Cerebellar nuclear complex (tissue), 1 donor: ENCODE data around the gene IPP.
"Not testable (repeated sequence)": the region's sequence is repeated elsewhere in the genome, so short reads cannot be mapped to it uniquely, and the experiment has no call there.

Experiments
- DNase-seq, 2 experiments: peaks; one replicate each; lab custom pipeline; 2025; lab: John Stamatoyannopoulos, UW

The IPP gene

GRCh38 chr1:45739641-45740156, 10.8 kb downstream of the IPP start:
- DNase-seq: not testable (repeated sequence)

GRCh38 chr1:45739137-45739536, 11.3 kb downstream of the IPP start:
- DNase-seq: no peak

DNA sequence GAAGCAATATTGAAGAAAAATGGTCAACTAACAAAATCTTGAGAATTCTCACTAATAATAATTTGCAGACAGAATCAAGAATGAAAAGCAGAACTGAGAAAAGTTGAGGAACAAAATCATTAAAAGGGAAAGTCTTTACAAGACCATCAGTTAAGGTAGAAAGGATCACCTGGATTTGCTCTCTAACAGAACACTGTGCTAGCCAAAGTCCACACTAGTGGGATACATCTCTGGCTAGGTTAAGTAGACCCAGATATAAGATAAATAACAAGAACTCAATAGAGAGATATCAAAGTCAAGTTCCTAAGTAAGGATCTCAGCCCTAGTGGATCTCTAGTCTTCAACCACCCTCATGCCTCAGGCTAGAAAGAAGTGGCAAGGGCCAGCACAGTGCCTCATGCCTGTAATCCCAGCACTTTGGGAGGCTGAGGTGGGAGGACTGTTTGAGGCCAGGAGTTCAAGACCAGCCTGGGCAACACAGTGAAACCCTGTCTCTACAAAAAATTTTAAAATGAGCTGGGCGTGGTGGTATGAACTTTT, 19.6 kb downstream of the IPP start:
- no peak for DNase-seq

GRCh38 chr1:45730075-45730779, 20.2 kb downstream of the IPP start:
- no peak for DNase-seq

GRCh38 chr1:45726007-45726406, 24.4 kb downstream of the IPP start:
- DNase-seq: not testable (repeated sequence)

- DNase-seq: no peak
These were observed 27.1 kb downstream of the IPP start for GRCh38 chr1:45723248-45723930.

GRCh38 chr1:45722809-45723208, 27.6 kb downstream of the IPP start:
- DNase-seq: no peak

DNA sequence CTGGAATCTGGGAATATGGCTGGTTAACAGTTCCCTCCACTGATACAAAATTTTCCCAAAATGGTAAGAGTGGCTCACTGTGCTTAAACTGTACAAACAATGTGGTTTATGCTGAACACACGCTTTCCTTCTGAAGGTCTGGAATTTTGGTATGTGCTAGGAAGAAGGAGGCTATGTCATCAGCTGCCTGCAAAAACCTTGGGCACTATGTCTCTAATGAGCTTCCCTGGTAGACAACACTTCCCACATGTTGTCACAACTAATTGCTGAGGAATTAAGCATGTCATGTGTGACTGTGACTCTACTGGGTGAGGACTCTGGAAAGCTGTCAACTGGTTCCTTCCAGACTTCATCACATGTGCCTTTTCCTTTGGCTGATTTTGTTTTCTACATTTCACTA, 29.2 kb downstream of the IPP start:
- DNase-seq: no peak

GRCh38 chr1:45718289-45718688, 32.2 kb downstream of the IPP start:
- peak in 1 of 2 experiments; percentile 34 for DNase-seq

GRCh38 chr1:45717386-45717785, 33.1 kb downstream of the IPP start:
- DNase-seq: not testable (repeated sequence)

- no peak for DNase-seq
These were observed 33.8 kb downstream of the IPP start for GRCh38 chr1:45716700-45717099.

DNA sequence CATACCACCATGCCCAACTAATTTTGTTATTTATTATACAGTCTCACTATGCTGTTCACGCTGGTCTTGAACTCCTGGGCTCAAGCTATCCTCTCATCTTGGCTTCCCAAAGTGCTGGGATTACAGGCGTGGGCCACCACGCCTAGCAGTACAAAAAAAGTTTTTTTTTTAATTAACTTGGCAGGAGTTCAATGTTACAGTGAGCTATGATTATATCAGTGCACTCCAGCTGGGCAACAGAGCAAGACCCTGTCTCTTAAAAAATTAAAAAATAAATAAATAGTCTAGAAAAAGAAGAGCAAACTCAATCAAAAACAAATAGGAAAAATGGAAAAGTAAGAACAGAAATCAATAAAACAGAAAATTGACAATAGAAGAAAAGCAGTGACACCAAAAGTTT, 36.7 kb downstream of the IPP start:
- DNase-seq: no peak

- DNase-seq: no peak
These were observed 45.8 kb downstream of the IPP start for GRCh38 chr1:45704637-45705036.

DNA sequence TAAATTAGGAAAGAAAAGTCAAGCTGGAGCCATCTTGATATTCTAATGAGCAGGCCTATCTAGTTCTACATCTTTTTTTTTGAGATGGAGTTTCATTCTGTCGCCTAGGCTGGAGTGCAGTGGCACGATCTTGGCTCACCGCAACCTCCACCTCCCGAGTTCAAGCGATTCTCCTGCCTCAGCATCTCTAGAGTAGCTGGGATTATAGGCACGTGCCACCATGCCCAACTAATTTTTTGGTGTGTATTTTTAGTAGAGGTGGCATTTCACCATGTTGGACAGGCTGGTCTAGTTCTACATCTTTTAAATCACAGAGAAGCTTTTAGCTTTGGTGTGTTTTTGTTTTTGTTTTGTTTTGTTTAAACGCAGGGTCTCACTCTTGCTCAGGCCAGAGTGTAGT, 55.6 kb downstream of the IPP start:
- DNase-seq: no peak

DNA sequence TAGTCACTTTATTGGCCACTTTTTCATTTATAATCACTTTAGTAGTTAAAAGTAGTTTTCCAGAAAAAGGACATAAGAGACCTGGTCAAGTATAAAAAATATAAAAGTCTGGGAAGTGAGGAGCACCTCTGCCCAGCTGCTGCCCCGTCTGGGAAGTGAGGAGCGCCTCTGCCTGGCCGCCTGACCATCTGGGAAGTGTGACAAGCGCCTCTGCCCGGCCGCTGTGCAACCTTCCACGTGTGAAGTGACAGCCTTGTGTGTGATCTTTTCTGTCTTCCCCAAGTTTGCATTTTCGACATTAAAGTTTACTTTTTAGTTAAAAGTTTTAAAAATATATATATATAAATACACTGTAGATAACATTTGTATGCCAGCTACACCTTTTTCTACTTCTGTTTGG, 56.6 kb downstream of the IPP start:
- not testable (repeated sequence) for DNase-seq

DNA sequence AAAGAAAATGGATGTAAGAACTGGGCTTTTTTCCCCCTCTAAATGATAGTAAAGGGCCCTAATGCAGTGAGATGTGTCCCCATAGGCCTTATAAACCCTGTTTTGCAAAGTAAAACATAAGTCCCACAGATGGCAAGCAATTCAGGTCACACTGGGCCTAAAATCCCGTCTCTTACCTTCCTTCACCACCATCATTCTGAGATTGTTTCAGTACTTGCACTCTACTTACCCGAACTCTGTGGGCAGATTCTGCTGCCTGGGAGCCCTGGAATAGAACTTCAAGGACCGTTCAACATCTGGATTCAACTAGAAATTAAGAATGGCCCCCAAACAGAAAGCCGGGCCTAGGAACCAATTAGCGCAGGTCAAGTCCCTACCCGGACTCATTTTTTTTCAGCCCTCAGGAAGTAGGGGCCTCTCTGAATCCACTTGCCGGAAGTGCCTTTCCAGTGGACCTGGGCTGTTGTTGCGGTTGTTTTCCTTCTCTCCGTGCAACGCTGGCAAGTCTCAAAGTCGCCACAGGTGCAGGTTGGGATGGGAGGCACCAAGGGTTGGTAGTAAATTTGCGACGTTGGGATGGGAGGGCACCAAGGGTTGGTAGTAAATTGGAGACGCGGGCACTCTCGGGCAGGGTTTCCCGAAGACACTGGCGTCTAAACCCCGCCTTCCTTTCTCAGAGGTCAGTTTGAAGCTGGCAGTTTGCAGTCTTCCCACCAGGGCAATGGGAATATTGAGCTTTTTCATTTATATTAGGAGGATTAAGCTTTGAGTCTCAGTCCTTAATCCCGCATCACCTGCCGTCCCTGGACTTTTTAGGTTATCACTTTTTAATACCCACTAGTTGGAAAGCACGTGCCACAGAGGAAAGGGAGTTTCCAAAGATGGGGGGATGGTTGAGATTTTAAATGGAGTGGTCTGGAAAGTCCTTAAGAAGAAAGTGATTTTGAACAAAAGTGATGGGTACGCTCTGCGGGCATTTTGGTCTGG, 62.4 kb downstream of the IPP start, which contains the start of gene TMEM69:
Gene TMEM69, plus strand, starts transcription at position 428 of the 987 bp plus-strand sequence. CDS start 2,888 bp downstream, outside the sequence.
- DNase-seq: peak in 1 of 2 experiments; percentile 62

DNA sequence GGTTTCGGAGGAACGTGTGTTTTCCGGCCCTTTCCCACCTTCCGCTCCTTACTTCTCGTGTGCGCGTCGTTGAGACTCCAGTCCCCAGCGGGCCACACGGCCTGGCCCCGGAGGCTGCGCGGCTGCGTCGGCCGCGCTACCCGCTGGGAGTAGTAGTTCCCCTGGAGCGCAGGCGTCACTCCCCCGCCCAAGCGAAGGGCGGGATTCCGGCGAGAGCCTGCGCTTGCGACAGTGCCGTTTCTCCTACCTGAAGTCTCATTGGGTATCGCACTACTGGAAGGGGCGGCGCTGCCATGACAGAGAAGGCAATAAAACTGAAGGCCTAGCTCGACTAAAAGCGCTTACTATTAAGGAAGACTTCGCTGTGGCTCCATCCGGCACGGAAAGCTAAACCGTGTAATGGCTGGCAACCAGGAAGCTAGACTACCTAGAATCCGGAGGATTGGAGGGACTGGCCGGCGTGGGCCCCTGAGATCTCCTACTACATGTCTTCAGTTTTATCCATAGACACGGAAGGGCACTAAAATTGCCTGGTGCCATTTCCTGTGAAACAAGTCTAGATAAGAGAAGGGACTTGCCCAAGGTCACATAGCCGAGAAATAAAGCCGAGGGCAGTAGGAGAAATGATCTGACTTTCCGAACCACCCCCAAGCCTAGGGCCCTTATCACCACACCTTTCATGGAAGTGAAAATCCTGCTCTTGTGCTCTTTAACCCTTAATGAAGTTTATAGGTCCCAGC, 63.3 kb downstream of the IPP start:
- DNase-seq: peak; percentile 82 to 98

- DNase-seq: peak; percentile 79 to 81
These were observed 64.0 kb downstream of the IPP start, which contains the start of gene GPBP1L1 for GRCh38 chr1:45686288-45687013. GPBP1L1 (minus strand) TSS chr1:45686533; CDS start chr1:45659087, 27,446 bp downstream.

- no peak for DNase-seq
These were observed 64.5 kb downstream of the IPP start for GRCh38 chr1:45686015-45686287.

GRCh38 chr1:45685308-45686014, 65.0 kb downstream of the IPP start:
- DNase-seq: no peak
